Glutamatergic neuron (in vitro differentiated cells): ENCODE data around the gene ERN1. TPM values are rescaled to one million over a fixed set of nuclear protein-coding genes. Genes with fewer than 3 reads are reported as not detected.

ENCODE experiments used
- DNase-seq: peaks from one replicate; pipeline ENCODE4 v3.0.0; 2022
- H3K27ac Mint-ChIP-seq: one replicate; pipeline ENCODE4 v1.8.0; 2020; ENCODE audit warnings: mild to moderate bottlenecking, mixed read lengths, inconsistent platforms; ENCODE audit not compliant: unreplicated experiment
- H3K27me3 Mint-ChIP-seq: one replicate; pipeline ENCODE4 v1.8.0; 2020; ENCODE audit warnings: mild to moderate bottlenecking, moderate library complexity, mixed read lengths, inconsistent platforms; ENCODE audit not compliant: unreplicated experiment
- H3K36me3 Mint-ChIP-seq: one replicate; pipeline ENCODE4 v1.8.0; 2020; ENCODE audit warnings: mild to moderate bottlenecking, mixed read lengths, inconsistent platforms; ENCODE audit not compliant: unreplicated experiment
- H3K4me1 Mint-ChIP-seq: one replicate; pipeline ENCODE4 v1.8.0; 2020; ENCODE audit warnings: mild to moderate bottlenecking, low read depth, mixed read lengths, inconsistent platforms; ENCODE audit not compliant: unreplicated experiment
- H3K4me3 Mint-ChIP-seq: one replicate; pipeline ENCODE4 v1.8.0; 2020; ENCODE audit warnings: mild to moderate bottlenecking, mixed read lengths, inconsistent platforms; ENCODE audit not compliant: unreplicated experiment
- H3K9me3 Mint-ChIP-seq: one replicate; pipeline ENCODE4 v1.8.0; 2020; ENCODE audit warnings: mild to moderate bottlenecking, moderate library complexity, mixed read lengths, inconsistent platforms; ENCODE audit not compliant: unreplicated experiment
- total RNA-seq: library from RNA; stranded (reverse); fragmentation: NEBNext Ultra II Directional; extraction: Animal tissue kit (Norgen Biotek cat#: 25700); gene quantifications from one replicate; pipeline ENCODE4 v1.2.1, GENCODE V29; 2021; ENCODE audit not compliant: unreplicated experiment
- TF ChIP-seq, protein P1 (sequence below): fragments of 200-600 bp; sonication (generic); IDR thresholded peaks from one replicate; pipeline ENCODE4 v1.5.0; 2021; ENCODE audit not compliant: partially characterized antibody, unreplicated experiment

The ERN1 gene
- total RNA-seq, 1 donor from 2014 or later, result 6.9 TPM

GRCh38 chr17:64146418-64147109, 16.6 kb upstream of the ERN1 start:
- H3K36me3 Mint-ChIP-seq, result no peaks in the 10 kb centered on the region
- no peak overlapping the region for H3K4me3 Mint-ChIP-seq
- H3K4me1 Mint-ChIP-seq, result peaks cover 20% of the 10 kb centered on the region
- no peak overlapping the region for H3K27ac Mint-ChIP-seq
- no peaks in the 10 kb centered on the region for H3K9me3 Mint-ChIP-seq
- DNase-seq, result peak; percentile 73
- peaks cover 5% of the 10 kb centered on the region for H3K27me3 Mint-ChIP-seq
- TF ChIP-seq, protein P1, sequence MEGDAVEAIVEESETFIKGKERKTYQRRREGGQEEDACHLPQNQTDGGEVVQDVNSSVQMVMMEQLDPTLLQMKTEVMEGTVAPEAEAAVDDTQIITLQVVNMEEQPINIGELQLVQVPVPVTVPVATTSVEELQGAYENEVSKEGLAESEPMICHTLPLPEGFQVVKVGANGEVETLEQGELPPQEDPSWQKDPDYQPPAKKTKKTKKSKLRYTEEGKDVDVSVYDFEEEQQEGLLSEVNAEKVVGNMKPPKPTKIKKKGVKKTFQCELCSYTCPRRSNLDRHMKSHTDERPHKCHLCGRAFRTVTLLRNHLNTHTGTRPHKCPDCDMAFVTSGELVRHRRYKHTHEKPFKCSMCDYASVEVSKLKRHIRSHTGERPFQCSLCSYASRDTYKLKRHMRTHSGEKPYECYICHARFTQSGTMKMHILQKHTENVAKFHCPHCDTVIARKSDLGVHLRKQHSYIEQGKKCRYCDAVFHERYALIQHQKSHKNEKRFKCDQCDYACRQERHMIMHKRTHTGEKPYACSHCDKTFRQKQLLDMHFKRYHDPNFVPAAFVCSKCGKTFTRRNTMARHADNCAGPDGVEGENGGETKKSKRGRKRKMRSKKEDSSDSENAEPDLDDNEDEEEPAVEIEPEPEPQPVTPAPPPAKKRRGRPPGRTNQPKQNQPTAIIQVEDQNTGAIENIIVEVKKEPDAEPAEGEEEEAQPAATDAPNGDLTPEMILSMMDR, result no peak

DNA sequence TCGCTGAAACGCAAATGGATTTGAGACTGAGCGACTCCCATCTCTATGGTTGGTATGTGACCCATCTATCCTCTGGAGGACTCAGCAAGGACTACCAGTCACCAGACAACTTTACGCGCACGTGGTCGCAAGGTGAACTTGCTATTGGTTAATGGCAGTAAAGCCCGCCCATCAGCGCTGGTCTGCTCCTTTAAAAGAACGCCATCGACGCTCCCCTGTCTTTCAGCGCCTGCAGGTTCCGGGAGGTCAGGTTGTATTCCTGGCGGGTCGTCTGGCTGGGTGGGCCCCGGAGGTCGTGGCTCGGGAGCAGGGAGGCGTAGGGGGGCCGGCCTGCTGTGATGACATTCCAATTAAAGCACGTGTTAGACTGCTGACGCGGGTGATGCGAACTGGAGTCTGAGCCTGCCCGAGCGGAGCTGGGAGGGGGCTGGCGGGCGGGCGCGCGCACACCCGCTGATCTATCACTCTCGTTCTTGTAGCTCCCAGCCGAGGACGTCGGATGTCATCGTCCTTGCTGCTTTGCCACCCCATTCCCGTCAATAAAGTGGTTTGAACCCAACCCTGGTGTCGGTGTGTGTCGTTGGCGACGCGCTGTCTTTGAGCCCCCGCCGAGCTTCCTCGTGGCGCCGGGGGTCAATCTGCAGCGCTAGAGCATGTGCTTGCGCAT, 15.9 kb upstream of the ERN1 start:
- Mint-ChIP-seq H3K27ac (no peak overlapping the region), H3K9me3 (no peaks in the 10 kb centered on the region), H3K4me1 (peaks cover 14% of the 10 kb centered on the region), H3K4me3 (no peak overlapping the region), H3K27me3 (peaks cover 5% of the 10 kb centered on the region), H3K36me3 (no peaks in the 10 kb centered on the region)
- peak; percentile 90 for DNase-seq
- TF ChIP-seq, protein P1, result no peak

DNA sequence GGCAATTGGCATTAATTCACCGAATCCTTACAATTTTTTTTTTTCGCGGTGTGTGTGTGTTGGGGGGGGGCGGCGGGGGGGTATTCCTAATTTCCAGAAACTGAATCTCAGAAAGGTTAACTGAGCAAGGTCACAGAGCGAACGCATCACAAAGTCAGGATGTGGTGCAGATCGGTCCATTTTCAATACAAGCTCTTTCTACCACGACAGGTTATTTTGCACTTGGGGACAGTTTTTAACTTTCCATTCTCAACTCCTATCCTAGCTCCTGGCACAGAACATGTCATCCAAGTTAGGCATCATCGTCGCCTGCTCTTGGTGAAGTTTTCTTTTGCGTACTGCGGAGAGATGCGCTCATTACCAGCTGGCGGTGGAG, 15.4 kb upstream of the ERN1 start:
- H3K4me1 Mint-ChIP-seq, result peaks cover 14% of the 10 kb centered on the region
- TF ChIP-seq, protein P1, result no peak
- no peak overlapping the region for H3K27ac Mint-ChIP-seq
- peaks cover 5% of the 10 kb centered on the region for H3K27me3 Mint-ChIP-seq
- H3K9me3 Mint-ChIP-seq, result no peaks in the 10 kb centered on the region
- H3K36me3 Mint-ChIP-seq, result no peaks in the 10 kb centered on the region
- DNase-seq, result no peak
- H3K4me3 Mint-ChIP-seq, result no peak overlapping the region

DNA sequence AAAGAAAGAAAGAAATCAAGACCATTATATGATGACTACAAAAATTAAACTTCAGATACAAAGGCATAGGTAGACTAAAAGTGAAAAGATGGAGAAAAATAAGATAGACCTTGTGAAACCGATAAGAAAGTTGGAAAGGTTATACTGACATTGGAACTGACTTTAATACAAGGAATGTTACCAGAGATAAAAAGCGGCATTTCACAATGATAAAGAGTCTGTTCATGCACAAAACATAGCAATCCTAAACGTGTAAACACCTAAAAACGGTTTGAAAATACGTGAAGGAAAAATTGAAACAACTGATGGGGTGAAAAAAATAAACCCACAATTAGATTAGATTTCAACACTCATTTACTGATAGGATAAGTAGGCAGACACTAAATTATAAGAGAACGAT, 9.6 kb upstream of the ERN1 start:
- TF ChIP-seq, protein P1, result no peak
- H3K4me1 Mint-ChIP-seq, result no peaks in the 10 kb centered on the region
- no peak overlapping the region for H3K27ac Mint-ChIP-seq
- H3K4me3 Mint-ChIP-seq, result no peak overlapping the region
- no peaks in the 10 kb centered on the region for H3K9me3 Mint-ChIP-seq
- no peak for DNase-seq
- H3K27me3 Mint-ChIP-seq, result no peaks in the 10 kb centered on the region
- H3K36me3 Mint-ChIP-seq, result peaks cover 5% of the 10 kb centered on the region

- H3K9me3 Mint-ChIP-seq, result no peaks in the 10 kb centered on the region
- no peaks in the 10 kb centered on the region for H3K27me3 Mint-ChIP-seq
- H3K36me3 Mint-ChIP-seq, result peaks cover 5% of the 10 kb centered on the region
- no peak overlapping the region for H3K4me3 Mint-ChIP-seq
- no peak for DNase-seq
- H3K4me1 Mint-ChIP-seq, result no peaks in the 10 kb centered on the region
- H3K27ac Mint-ChIP-seq, result no peak overlapping the region
- TF ChIP-seq, protein P1, result no peak
These were observed 8.5 kb upstream of the ERN1 start for GRCh38 chr17:64138441-64138840.
